ENCODE results near the gene GPR17.

- no peak for TF ChIP-seq CTCF (conservative IDR thresholded peaks at IDR 0.05 in 1 of 2, IDR thresholded peaks at IDR 0.05 in 1 of 2; ENCODE audit: low read depth in 1 of 2, low read length in 2 of 2)
- TF ChIP-seq EZH2 (IDR thresholded peaks at IDR 0.05; ENCODE audit: low read length, missing control alignments): no peak
These were observed 55.3 kb downstream of the GPR17 start, which contains the start of gene SFT2D3 for GRCh38 chr2:127701193-127701650.
